HepG2 (cell line): ENCODE results near the gene ZNF740. TPM values are rescaled to one million over a fixed set of nuclear protein-coding genes. Genes with fewer than 3 reads are reported as not detected.

ENCODE experiments used
- ASH2L ChIP-seq: fragments of 300-600, 200-600 bp; sonication (generic); IDR thresholded peaks from 2 replicates; pipeline ENCODE4 v1.7.0; 2017; ENCODE audit warnings: low read depth, mild to moderate bottlenecking, moderate library complexity, mixed read lengths, low read length; ENCODE audit not compliant: insufficient read length
- CEBPB ChIP-seq: IDR thresholded peaks from 2 replicates; pipeline ENCODE4 v1.6.1; 2011; ENCODE audit warnings: low read depth, low read length, improper control_type of control experiment, borderline replicate concordance
- FOSL1 ChIP-seq: sonication (generic); formaldehyde crosslinking; IDR thresholded peaks from 2 replicates; pipeline ENCODE4 v1.9.0; 2021; ENCODE audit warnings: missing genetic modification reagents, borderline replicate concordance
- GABPB1 ChIP-seq: IDR thresholded peaks from 2 replicates; pipeline ENCODE4 v1.6.1; 2016; ENCODE audit warnings: mild to moderate bottlenecking, missing genetic modification reagents, moderate library complexity, missing compliant biosample characterization
- GZF1 ChIP-seq: sonication (generic); formaldehyde crosslinking; IDR thresholded peaks from 2 replicates; pipeline ENCODE4 v1.5.1; 2020; ENCODE audit warnings: mild to moderate bottlenecking, missing genetic modification reagents
- HNF4G ChIP-seq, 2 experiments: sonication (generic) in 1 of 2; formaldehyde crosslinking in 1 of 2; IDR thresholded peaks; 2 replicates each; pipeline versions ENCODE4 v1.4.0 to v1.6.1; 2011 to 2020; ENCODE audit warnings: borderline replicate concordance in 2 of 2, low read depth in 2 of 2, mild to moderate bottlenecking in 2 of 2, low read length in 1 of 2, missing genetic modification reagents in 1 of 2, moderate library complexity in 1 of 2
- ISL2 ChIP-seq: sonication (generic); formaldehyde crosslinking; IDR thresholded peaks from 2 replicates; pipeline ENCODE4 v1.5.0; 2020; ENCODE audit warnings: missing genetic modification reagents
- KDM5A ChIP-seq: fragments of 200-600 bp; sonication (generic); IDR thresholded peaks from 2 replicates; pipeline ENCODE4 v1.7.0; 2018; ENCODE audit warnings: antibody characterized with exemption, mild to moderate bottlenecking, low read length, borderline replicate concordance
- NFE2L1 ChIP-seq: sonication (generic); formaldehyde crosslinking; IDR thresholded peaks from 2 replicates; pipeline ENCODE4 v1.4.0; 2020; ENCODE audit warnings: missing genetic modification reagents, mild to moderate bottlenecking, borderline replicate concordance
- NFKBIZ ChIP-seq: IDR thresholded peaks from 2 replicates; pipeline ENCODE4 v1.6.1; 2018; ENCODE audit warnings: missing genetic modification reagents, missing compliant biosample characterization
- SALL2 ChIP-seq: sonication (generic); formaldehyde crosslinking; IDR thresholded peaks from 2 replicates; pipeline ENCODE4 v1.8.1; 2023; ENCODE audit warnings: mild to moderate bottlenecking, missing genetic modification reagents, inconsistent platforms
- SRSF4 ChIP-seq: fragments of 200-400 bp; formaldehyde crosslinking; IDR thresholded peaks from one replicate; pipeline ENCODE4 v1.6.1; 2018; ENCODE audit warnings: mild to moderate bottlenecking, low read depth, low read length, moderate library complexity; ENCODE audit not compliant: poor library complexity, severe bottlenecking
- TFAP4 ChIP-seq: sonication (generic); IDR thresholded peaks from 2 replicates; pipeline ENCODE4 v1.6.1; 2016; ENCODE audit warnings: low read depth, borderline replicate concordance
- XRCC5 ChIP-seq: fragments of 200-400 bp; formaldehyde crosslinking; optimal IDR thresholded peaks from 2 replicates; pipeline ENCODE3; 2017; ENCODE audit warnings: mild to moderate bottlenecking, low read length
- ZNF260 ChIP-seq: sonication (generic); formaldehyde crosslinking; IDR thresholded peaks from 2 replicates; pipeline ENCODE4 v1.4.0; 2020; ENCODE audit warnings: missing genetic modification reagents, low read depth, mild to moderate bottlenecking, borderline replicate concordance
- ZNF264 ChIP-seq: sonication (generic); formaldehyde crosslinking; IDR thresholded peaks from 2 replicates; pipeline ENCODE4 v1.4.0; 2020; ENCODE audit warnings: missing genetic modification reagents
- ZNF281 ChIP-seq: sonication (generic); formaldehyde crosslinking; IDR thresholded peaks from 2 replicates; pipeline ENCODE4 v1.4.0; 2020; ENCODE audit warnings: missing genetic modification reagents, borderline replicate concordance
- ZNF331 ChIP-seq: sonication (generic); formaldehyde crosslinking; IDR thresholded peaks from 2 replicates; pipeline ENCODE4 v1.4.0; 2020; ENCODE audit warnings: missing genetic modification reagents
- ZNF335 ChIP-seq: sonication (generic); formaldehyde crosslinking; IDR thresholded peaks from 2 replicates; pipeline ENCODE4 v1.4.0; 2020; ENCODE audit warnings: missing genetic modification reagents
- ZNF557 ChIP-seq: sonication (generic); formaldehyde crosslinking; IDR thresholded peaks from 2 replicates; pipeline ENCODE4 v1.4.0; 2020; ENCODE audit warnings: missing genetic modification reagents
- ZNF616 ChIP-seq: sonication (generic); formaldehyde crosslinking; IDR thresholded peaks from 2 replicates; pipeline ENCODE4 v1.5.0; 2020; ENCODE audit warnings: low read depth, mild to moderate bottlenecking, missing genetic modification reagents
- ZNF629 ChIP-seq: sonication (generic); formaldehyde crosslinking; conservative IDR thresholded peaks from 2 replicates; pipeline ENCODE4 v1.5.0; 2020; ENCODE audit warnings: missing genetic modification reagents
- ZNF7 ChIP-seq: IDR thresholded peaks from 2 replicates; pipeline ENCODE4 v1.6.1; 2016; ENCODE audit warnings: missing biosample characterization, missing genetic modification reagents
- ZNF713 ChIP-seq: sonication (generic); formaldehyde crosslinking; IDR thresholded peaks from 2 replicates; pipeline ENCODE4 v1.4.0; 2020; ENCODE audit warnings: mild to moderate bottlenecking, missing genetic modification reagents
- ZNF83 ChIP-seq: sonication (generic); formaldehyde crosslinking; IDR thresholded peaks from 2 replicates; pipeline ENCODE4 v1.4.0; 2020; ENCODE audit warnings: missing genetic modification reagents, mild to moderate bottlenecking, borderline replicate concordance
- polyA plus RNA-seq, 8 experiments: library from polyadenylated mRNA; depleted of rRNA in 3 of 8; stranded (reverse) in 7 of 8; unstranded in 1 of 8; fragments of >200 nt; fragmentation: Illumina TruSeq in 4 of 8; extraction: Trizol in 4 of 8; gene quantifications; 2 replicates each; pipeline versions ENCODE4 v1.2.1 to v1.2.3, GENCODE V29; 2011 to 2016; ENCODE audit warnings: low read depth in 4 of 8, missing spikeins in 1 of 8, mixed read lengths in 1 of 8; ENCODE audit not compliant: insufficient read depth in 1 of 8
- total RNA-seq, 5 experiments: library from RNA; depleted of rRNA; stranded (reverse); fragments of >200 nt; fragmentation: Illumina TruSeq; extraction: Trizol; gene quantifications; 2 replicates each; pipeline ENCODE4 v1.2.3, GENCODE V29; 2016; ENCODE audit warnings: low read depth in 1 of 5
- TF ChIP-seq, protein P1 (sequence below): sonication (generic); formaldehyde crosslinking; IDR thresholded peaks from 2 replicates; pipeline ENCODE4 v1.5.1; 2020; ENCODE audit warnings: missing genetic modification reagents, mild to moderate bottlenecking, borderline replicate concordance

ZNF740 gene
- total and polyA plus RNA-seq, 2 of the 13 experiments (the other 11 are each of a cell fraction or from before 2014, with no cell fraction given): 16.9 to 19.0 TPM

- TF ChIP-seq NFE2L1 (CRISPR knock-in tag) (no peak), XRCC5 (peak; percentile 70), ZNF629 (CRISPR knock-in tag) (peak; percentile 86), SRSF4 (no peak), ZNF260 (CRISPR knock-in tag) (no peak), KDM5A (no peak), FOSL1 (no peak), ZNF713 (CRISPR knock-in tag) (no peak), HNF4G (IDR thresholded peaks at IDR 0.05; ENCODE audit: borderline replicate concordance, low read depth, low read length) (peak; percentile 69), HNF4G (CRISPR knock-in tag; IDR thresholded peaks at IDR 0.05; ENCODE audit: borderline replicate concordance, low read depth) (0 out of 2 replicates have a peak, but pooled peaks have one; percentile 21), SALL2 (CRISPR knock-in tag) (peak; percentile 60; the same call in 1 of the 2 replicates), ZNF281 (CRISPR knock-in tag) (peak; percentile 84; the same call in 1 of the 2 replicates), ZNF557 (CRISPR knock-in tag) (no peak), ISL2 (CRISPR knock-in tag) (peak; percentile 85), ZNF335 (CRISPR knock-in tag) (no peak), ZNF264 (CRISPR knock-in tag) (peak; percentile 68; the same call in 1 of the 2 replicates), ASH2L (peak; percentile 28), ZNF331 (CRISPR knock-in tag) (peak; percentile 95), ZNF616 (no peak), GZF1 (CRISPR knock-in tag) (no peak), NFKBIZ (CRISPR knock-in tag) (no peak), CEBPB (peak; percentile 100), GABPB1 (CRISPR knock-in tag) (peak; percentile 20; the same call in 1 of the 2 replicates), TFAP4 (peak; percentile 54; the same call in 1 of the 2 replicates), ZNF7 (CRISPR knock-in tag) (no peak), ZNF83 (CRISPR knock-in tag) (no peak)
- TF ChIP-seq, protein P1, sequence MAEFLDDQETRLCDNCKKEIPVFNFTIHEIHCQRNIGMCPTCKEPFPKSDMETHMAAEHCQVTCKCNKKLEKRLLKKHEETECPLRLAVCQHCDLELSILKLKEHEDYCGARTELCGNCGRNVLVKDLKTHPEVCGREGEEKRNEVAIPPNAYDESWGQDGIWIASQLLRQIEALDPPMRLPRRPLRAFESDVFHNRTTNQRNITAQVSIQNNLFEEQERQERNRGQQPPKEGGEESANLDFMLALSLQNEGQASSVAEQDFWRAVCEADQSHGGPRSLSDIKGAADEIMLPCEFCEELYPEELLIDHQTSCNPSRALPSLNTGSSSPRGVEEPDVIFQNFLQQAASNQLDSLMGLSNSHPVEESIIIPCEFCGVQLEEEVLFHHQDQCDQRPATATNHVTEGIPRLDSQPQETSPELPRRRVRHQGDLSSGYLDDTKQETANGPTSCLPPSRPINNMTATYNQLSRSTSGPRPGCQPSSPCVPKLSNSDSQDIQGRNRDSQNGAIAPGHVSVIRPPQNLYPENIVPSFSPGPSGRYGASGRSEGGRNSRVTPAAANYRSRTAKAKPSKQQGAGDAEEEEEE (CRISPR knock-in tag): no peak
Observed at GRCh38 chr12:53174881-53175491, 5.5 kb upstream of the ZNF740 start (continued).
